Measurements from ENCODE around the gene HMX1. TPM values are rescaled to one million over a fixed set of nuclear protein-coding genes. Genes with fewer than 3 reads are reported as not detected.

HMX1 gene
- total and polyA plus RNA-seq, 2 donors (not counting 3 experiments of a cell fraction or from before 2014, with no cell fraction given): not detected

GRCh38 chr4:8893624-8894423 is 22.2 kb upstream of the HMX1 start:
- no TSS peak for BruUV-seq (replicated peaks)
- FAIRE-seq (no peak), DNase-seq (ENCODE audit: low read depth, low spot score) (no peak)
- Histone ChIP-seq H3K4me3 (replicated peaks in 1 of 3; ENCODE audit: insufficient read depth in 1 of 3, low read depth in 1 of 3, low read length in 3 of 3) (no peak overlapping the region), H3K36me3 (ENCODE audit: control insufficient read depth in 2 of 2, extremely low read depth in 1 of 2, insufficient read depth in 2 of 2, low read length in 2 of 2) (no peaks in the 10 kb centered on the region), H3K9ac (replicated peaks; ENCODE audit: extremely low read depth, insufficient read depth, low read length) (no peak overlapping the region), H3K27ac (ENCODE audit: insufficient read depth, low read depth, low read length) (no peak overlapping the region), H3K4me2 (ENCODE audit: insufficient read depth, low read length) (no peak overlapping the region), H3K27me3 (ENCODE audit: control insufficient read depth in 2 of 2, insufficient read depth in 2 of 2, low read length in 2 of 2) (peaks cover 44 to 46% of the 10 kb centered on the region in 2 experiments), H3K9me3 (replicated peaks; ENCODE audit: control insufficient read depth, insufficient read depth, low read length) (no peaks in the 10 kb centered on the region), H3K79me2 (ENCODE audit: control insufficient read depth, insufficient read depth, low read length) (no peaks in the 10 kb centered on the region), H3K9me1 (replicated peaks; ENCODE audit: control insufficient read depth, extremely low read depth, insufficient read depth, low read length) (no peaks in the 10 kb centered on the region), H2AFZ (ENCODE audit: low read depth, low read length) (no peak overlapping the region), H4K20me1 (replicated peaks; ENCODE audit: control insufficient read depth, extremely low read depth, insufficient read depth, low read length) (no peaks in the 10 kb centered on the region), H3K4me1 (ENCODE audit: control insufficient read depth, extremely low read depth, insufficient read depth, low read length) (no peaks in the 10 kb centered on the region)
- ChIA-PET CTCF (no interaction called here), POLR2A (no interaction called here)
- intact Hi-C loops (cut with micrococcal nuclease): no loop called here
- TF ChIP-seq EZH2 (IDR thresholded peaks at IDR 0.05; ENCODE audit: borderline replicate concordance, low read depth, low read length, severe bottlenecking): peak; percentile 69
- no peak for TF ChIP-seq GATA2 (IDR thresholded peaks at IDR 0.05; ENCODE audit: insufficient read depth, insufficient read length, low read depth, low read length)
- dilution Hi-C loops (cut with MboI; ENCODE audit: extremely low pct_ligation_motif_present, low sequenced_read_pairs): no loop called here

DNA sequence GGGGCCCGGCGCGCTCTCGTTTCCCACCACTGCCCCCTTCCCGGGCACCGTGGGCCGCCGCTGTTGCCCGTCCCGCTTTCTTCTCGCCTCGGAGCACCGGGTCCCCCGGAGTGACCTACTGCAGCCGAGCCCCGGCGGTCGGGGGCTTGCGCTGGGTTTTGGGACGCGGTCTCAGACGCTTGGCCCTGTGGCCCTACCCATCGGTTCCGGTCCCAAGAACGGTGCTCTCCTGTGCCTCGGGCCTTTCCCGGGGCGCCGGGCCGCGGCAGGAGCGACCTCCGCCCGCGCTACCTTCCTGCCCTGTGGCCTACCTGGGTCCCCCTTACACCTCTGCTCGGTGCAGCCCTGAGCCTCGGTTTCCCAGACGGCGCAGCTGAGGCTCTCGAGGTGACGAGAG is 21.6 kb upstream of the HMX1 start:
- no TSS peak for BruUV-seq (replicated peaks)
- intact Hi-C loops (cut with micrococcal nuclease) (no loop called here), dilution Hi-C loops (cut with MboI; ENCODE audit: extremely low pct_ligation_motif_present, low sequenced_read_pairs) (no loop called here)
- Histone ChIP-seq H3K4me3 (replicated peaks in 1 of 3; ENCODE audit: insufficient read depth in 1 of 3, low read depth in 1 of 3, low read length in 3 of 3) (no peak overlapping the region), H3K9ac (replicated peaks; ENCODE audit: extremely low read depth, insufficient read depth, low read length) (no peak overlapping the region), H3K4me2 (ENCODE audit: insufficient read depth, low read length) (no peak overlapping the region), H3K9me3 (replicated peaks; ENCODE audit: control insufficient read depth, insufficient read depth, low read length) (no peaks in the 10 kb centered on the region), H3K9me1 (replicated peaks; ENCODE audit: control insufficient read depth, extremely low read depth, insufficient read depth, low read length) (no peaks in the 10 kb centered on the region), H3K4me1 (ENCODE audit: control insufficient read depth, extremely low read depth, insufficient read depth, low read length) (no peaks in the 10 kb centered on the region), H4K20me1 (replicated peaks; ENCODE audit: control insufficient read depth, extremely low read depth, insufficient read depth, low read length) (no peaks in the 10 kb centered on the region), H3K79me2 (ENCODE audit: control insufficient read depth, insufficient read depth, low read length) (no peaks in the 10 kb centered on the region), H3K27me3 (ENCODE audit: control insufficient read depth in 2 of 2, insufficient read depth in 2 of 2, low read length in 2 of 2) (peaks cover 44 to 47% of the 10 kb centered on the region in 2 experiments), H3K27ac (ENCODE audit: insufficient read depth, low read depth, low read length) (no peak overlapping the region), H3K36me3 (ENCODE audit: control insufficient read depth in 2 of 2, extremely low read depth in 1 of 2, insufficient read depth in 2 of 2, low read length in 2 of 2) (no peaks in the 10 kb centered on the region), H2AFZ (ENCODE audit: low read depth, low read length) (no peak overlapping the region)
- CTCF ChIA-PET: no interaction called here
- no peak for TF ChIP-seq EZH2 (IDR thresholded peaks at IDR 0.05; ENCODE audit: borderline replicate concordance, low read depth, low read length, severe bottlenecking)
- FAIRE-seq: no peak
- DNase-seq (ENCODE audit: low read depth, low spot score): no peak
- POLR2A ChIA-PET: no interaction called here
